ENCODE measurements around the gene AOC2.
A peak's percentile ranks its signal among the peaks of the same experiment; 100 is the strongest.
"Not testable (repeated sequence)": the region's sequence is repeated elsewhere in the genome, so short reads cannot be mapped to it uniquely, and the experiment has no call there.

AOC2 gene

GRCh38 chr17:42853968-42854790, 9.8 kb downstream of the AOC2 start:
- DNase-seq: no peak

GRCh38 chr17:42855048-42855596, 10.7 kb downstream of the AOC2 start:
- no peak for DNase-seq

- not testable (repeated sequence) for DNase-seq
Measured at GRCh38 chr17:42856093-42856492, 11.7 kb downstream of the AOC2 start.

- not testable (repeated sequence) for DNase-seq
Measured at GRCh38 chr17:42856516-42856915, 12.1 kb downstream of the AOC2 start.

- no peak for DNase-seq
Measured at GRCh38 chr17:42857389-42857788, 13.0 kb downstream of the AOC2 start.

- DNase-seq: no peak
Measured at GRCh38 chr17:42865638-42866094, 21.3 kb downstream of the AOC2 start.

GRCh38 chr17:42866216-42866615, 21.8 kb downstream of the AOC2 start:
- no peak for DNase-seq

GRCh38 chr17:42866631-42867575, 22.5 kb downstream of the AOC2 start:
- DNase-seq: no peak

- not testable (repeated sequence) for DNase-seq
Measured at GRCh38 chr17:42867694-42868261, 23.4 kb downstream of the AOC2 start.

- DNase-seq: no peak
Measured at GRCh38 chr17:42868338-42868737, 24.0 kb downstream of the AOC2 start.

GRCh38 chr17:42871647-42872046, 27.3 kb downstream of the AOC2 start:
- no peak for DNase-seq

GRCh38 chr17:42872251-42872965, 28.0 kb downstream of the AOC2 start:
- DNase-seq: no peak

- no peak for DNase-seq
Measured at GRCh38 chr17:42873315-42873714, 28.9 kb downstream of the AOC2 start.

GRCh38 chr17:42873932-42874695, 29.7 kb downstream of the AOC2 start:
- not testable (repeated sequence) for DNase-seq

GRCh38 chr17:42877037-42877436, 32.7 kb downstream of the AOC2 start:
- DNase-seq: no peak

GRCh38 chr17:42878123-42878880, 33.9 kb downstream of the AOC2 start:
- peak; percentile 35 for DNase-seq

GRCh38 chr17:42878924-42879595, 34.7 kb downstream of the AOC2 start:
- DNase-seq: no peak

- DNase-seq: no peak
Measured at GRCh38 chr17:42879596-42879985, 35.2 kb downstream of the AOC2 start.

GRCh38 chr17:42880776-42881310, 36.5 kb downstream of the AOC2 start:
- no peak for DNase-seq
